ENCODE data around the gene PARVG. TPM values are rescaled to one million over a fixed set of nuclear protein-coding genes. Genes with fewer than 3 reads are reported as not detected.

The PARVG gene
- total RNA-seq, 2 donors from 2014 or later = 9.8 to 14.7 TPM

GRCh38 chr22:44247923-44248892, 67.5 kb downstream of the PARVG start:
- peak; percentile 76 for DNase-seq (ENCODE audit: low spot score)
- intact Hi-C loops (cut with DNase I) = no loop called here

GRCh38 chr22:44248926-44249325, 68.2 kb downstream of the PARVG start:
- peak; percentile 62 for DNase-seq (ENCODE audit: low spot score)
- intact Hi-C loops (cut with DNase I) = no loop called here

- intact Hi-C loops (cut with DNase I) = no loop called here
- no peak for DNase-seq (ENCODE audit: low spot score)
Measured at GRCh38 chr22:44249376-44250147, 68.8 kb downstream of the PARVG start.

- no peak for DNase-seq (ENCODE audit: low spot score)
- intact Hi-C loops (cut with DNase I) = no loop called here
Measured at GRCh38 chr22:44254811-44255210, 74.1 kb downstream of the PARVG start.

- intact Hi-C loops (cut with DNase I) = no loop called here
- no peak for DNase-seq (ENCODE audit: low spot score)
Measured at GRCh38 chr22:44256085-44256484, 75.4 kb downstream of the PARVG start.

- intact Hi-C loops (cut with DNase I) = no loop called here
- no peak for DNase-seq (ENCODE audit: low spot score)
Measured at GRCh38 chr22:44256556-44257485, 76.1 kb downstream of the PARVG start.

Other genes with a start within 250 kb of the PARVG start
- gene SAMM50, start 225.5 kb upstream of the PARVG start, total RNA-seq = 10 to 100 TPM; 20.8 to 25.6 TPM
- 10 to 100 TPM; 49.6 to 51.1 TPM for gene PARVB, start 156.6 kb upstream of the PARVG start, total RNA-seq
- 10 to 100 TPM in 1 of 2 donors, 1 to 10 TPM in 1; 9.8 to 12.7 TPM for gene SHISAL1, start 132.0 kb downstream of the PARVG start, total RNA-seq

Measured in posterior vena cava (tissue), 2 donors.